ENCODE measurements around the gene AQP2.
A peak's percentile ranks its signal among the peaks of the same experiment; 100 is the strongest.

AQP2 gene

GRCh38 chr12:49961111-49961922 lies 10.8 kb downstream of the AQP2 start, which contains the start of gene AQP5:
TSS of gene AQP5 (plus strand) at chr12:49961872. CDS start at chr12:49962018, 146 bp downstream.
- H3K36me3 ChIP-seq (replicated peaks) = no peaks in the 10 kb centered on the region
- H3K4me3 ChIP-seq = no peak within 1 kb of the TSS
- no peaks in the 10 kb centered on the region for H3K4me1 ChIP-seq
- in situ Hi-C loops (cut with MboI; ENCODE audit: low sequenced_read_pairs) = no loop called here
- H3K27me3 ChIP-seq (ENCODE audit: low read depth) = peaks cover 8% of the 10 kb centered on the region; the same call in 1 of the 2 replicates
- no peak for DNase-seq (ENCODE audit: low spot score in 2 of 2)
- no peaks in the 10 kb centered on the region for H3K9me3 ChIP-seq

- Histone ChIP-seq H3K27me3 (ENCODE audit: low read depth) (peaks cover 7% of the 10 kb centered on the region; the same call in 1 of the 2 replicates), H3K9me3 (no peaks in the 10 kb centered on the region), H3K4me3 (no peak overlapping the region), H3K4me1 (no peaks in the 10 kb centered on the region), H3K36me3 (replicated peaks) (no peaks in the 10 kb centered on the region)
- DNase-seq (ENCODE audit: low spot score in 2 of 2) = no peak
- in situ Hi-C loops (cut with MboI; ENCODE audit: low sequenced_read_pairs) = no loop called here
These were observed 11.6 kb downstream of the AQP2 start for GRCh38 chr12:49961993-49962764.

- H3K4me1 ChIP-seq = peaks cover 5% of the 10 kb centered on the region
- DNase-seq (ENCODE audit: low spot score in 2 of 2) = no peak
- H3K4me3 ChIP-seq = no peak overlapping the region
- in situ Hi-C loops (cut with MboI; ENCODE audit: low sequenced_read_pairs) = no loop called here
- H3K27me3 ChIP-seq (ENCODE audit: low read depth) = peaks cover 7% of the 10 kb centered on the region; the same call in 1 of the 2 replicates
- no peaks in the 10 kb centered on the region for H3K9me3 ChIP-seq
- H3K36me3 ChIP-seq (replicated peaks) = no peaks in the 10 kb centered on the region; the same call in 1 of the 2 replicates
These were observed 12.6 kb downstream of the AQP2 start for GRCh38 chr12:49962861-49963765.

- Histone ChIP-seq H3K27me3 (ENCODE audit: low read depth) (peaks cover 7% of the 10 kb centered on the region; the same call in 1 of the 2 replicates), H3K4me1 (peaks cover 5% of the 10 kb centered on the region), H3K4me3 (no peak overlapping the region), H3K36me3 (replicated peaks) (no peaks in the 10 kb centered on the region; the same call in 1 of the 2 replicates), H3K9me3 (no peaks in the 10 kb centered on the region)
- in situ Hi-C loops (cut with MboI; ENCODE audit: low sequenced_read_pairs) = no loop called here
- no peak for DNase-seq (ENCODE audit: low spot score in 2 of 2)
These were observed 13.7 kb downstream of the AQP2 start for GRCh38 chr12:49963976-49964815.

- Histone ChIP-seq H3K4me3 (no peak overlapping the region), H3K36me3 (replicated peaks) (no peaks in the 10 kb centered on the region; the same call in 1 of the 2 replicates), H3K27me3 (ENCODE audit: low read depth) (peaks cover 7% of the 10 kb centered on the region; the same call in 1 of the 2 replicates), H3K4me1 (peaks cover 5% of the 10 kb centered on the region), H3K9me3 (no peaks in the 10 kb centered on the region)
- in situ Hi-C loops (cut with MboI; ENCODE audit: low sequenced_read_pairs) = loop anchor here (5.0 kb wide), 1 partner anchor 102 kb away; no protein-coding TSS in a partner anchor
- no peak for DNase-seq (ENCODE audit: low spot score in 2 of 2)
These were observed 14.5 kb downstream of the AQP2 start for GRCh38 chr12:49964849-49965624.

- Histone ChIP-seq H3K36me3 (replicated peaks) (no peaks in the 10 kb centered on the region; the same call in 1 of the 2 replicates), H3K27me3 (ENCODE audit: low read depth) (0 out of 2 replicates have a peak, but pooled peaks cover 5% of the 10 kb centered on the region), H3K9me3 (no peaks in the 10 kb centered on the region), H3K4me1 (peaks cover 5% of the 10 kb centered on the region), H3K4me3 (no peak overlapping the region)
- DNase-seq (ENCODE audit: low spot score in 2 of 2) = no peak
- in situ Hi-C loops (cut with MboI; ENCODE audit: low sequenced_read_pairs) = loop anchor here (5.0 kb wide), 1 partner anchor 101 kb away; no protein-coding TSS in a partner anchor
These were observed 15.3 kb downstream of the AQP2 start for GRCh38 chr12:49965836-49966235.

- no peaks in the 10 kb centered on the region for H3K9me3 ChIP-seq
- H3K36me3 ChIP-seq (replicated peaks) = no peaks in the 10 kb centered on the region; the same call in 1 of the 2 replicates
- 0 out of 2 replicates have a peak, but pooled peaks cover 4% of the 10 kb centered on the region for H3K27me3 ChIP-seq (ENCODE audit: low read depth)
- in situ Hi-C loops (cut with MboI; ENCODE audit: low sequenced_read_pairs) = loop anchor here (5.0 kb wide), 1 partner anchor 101 kb away; no protein-coding TSS in a partner anchor
- H3K4me3 ChIP-seq = no peak overlapping the region
- no peak for DNase-seq (ENCODE audit: low spot score in 2 of 2)
- H3K4me1 ChIP-seq = peaks cover 5% of the 10 kb centered on the region
These were observed 16.0 kb downstream of the AQP2 start for GRCh38 chr12:49966511-49967041.

- Histone ChIP-seq H3K36me3 (replicated peaks) (no peaks in the 10 kb centered on the region; the same call in 1 of the 2 replicates), H3K9me3 (no peaks in the 10 kb centered on the region), H3K4me3 (peak overlapping the region; percentile 26), H3K27me3 (ENCODE audit: low read depth) (0 out of 2 replicates have a peak, but pooled peaks cover 4% of the 10 kb centered on the region), H3K4me1 (peaks cover 5% of the 10 kb centered on the region)
- in situ Hi-C loops (cut with MboI; ENCODE audit: low sequenced_read_pairs) = loop anchor here (5.0 kb wide), 1 partner anchor 100 kb away; no protein-coding TSS in a partner anchor
- DNase-seq (ENCODE audit: low spot score in 2 of 2) = peak; percentile 70 to 97
These were observed 16.7 kb downstream of the AQP2 start for GRCh38 chr12:49967042-49967776.

GRCh38 chr12:49967777-49968250 lies 17.3 kb downstream of the AQP2 start:
- peak overlapping the region; percentile 26 for H3K4me3 ChIP-seq
- H3K36me3 ChIP-seq (replicated peaks) = no peaks in the 10 kb centered on the region; the same call in 1 of the 2 replicates
- H3K9me3 ChIP-seq = no peaks in the 10 kb centered on the region
- in situ Hi-C loops (cut with MboI; ENCODE audit: low sequenced_read_pairs) = loop anchor here (5.0 kb wide), 1 partner anchor 99 kb away; no protein-coding TSS in a partner anchor
- H3K27me3 ChIP-seq (ENCODE audit: low read depth) = 0 out of 2 replicates have a peak, but pooled peaks cover 4% of the 10 kb centered on the region
- no peak for DNase-seq (ENCODE audit: low spot score in 2 of 2)
- peaks cover 5% of the 10 kb centered on the region for H3K4me1 ChIP-seq

GRCh38 chr12:49968471-49968870 lies 17.9 kb downstream of the AQP2 start:
- in situ Hi-C loops (cut with MboI; ENCODE audit: low sequenced_read_pairs) = loop anchor here (5.0 kb wide), 1 partner anchor 99 kb away; no protein-coding TSS in a partner anchor
- no peak for DNase-seq (ENCODE audit: low spot score in 2 of 2)
- Histone ChIP-seq H3K4me3 (no peak overlapping the region), H3K9me3 (no peaks in the 10 kb centered on the region), H3K36me3 (replicated peaks) (no peaks in the 10 kb centered on the region; the same call in 1 of the 2 replicates), H3K27me3 (ENCODE audit: low read depth) (0 out of 2 replicates have a peak, but pooled peaks cover 4% of the 10 kb centered on the region), H3K4me1 (peaks cover 5% of the 10 kb centered on the region)

Measured in HAP-1 (cell line).